ENCODE measurements around the gene NANP. TPM values are rescaled to one million over a fixed set of nuclear protein-coding genes. Genes with fewer than 3 reads are reported as not detected.

NANP gene
- total and polyA plus RNA-seq, 4 donors = 2.4 to 7.3 (median 4.4) TPM

DNA sequence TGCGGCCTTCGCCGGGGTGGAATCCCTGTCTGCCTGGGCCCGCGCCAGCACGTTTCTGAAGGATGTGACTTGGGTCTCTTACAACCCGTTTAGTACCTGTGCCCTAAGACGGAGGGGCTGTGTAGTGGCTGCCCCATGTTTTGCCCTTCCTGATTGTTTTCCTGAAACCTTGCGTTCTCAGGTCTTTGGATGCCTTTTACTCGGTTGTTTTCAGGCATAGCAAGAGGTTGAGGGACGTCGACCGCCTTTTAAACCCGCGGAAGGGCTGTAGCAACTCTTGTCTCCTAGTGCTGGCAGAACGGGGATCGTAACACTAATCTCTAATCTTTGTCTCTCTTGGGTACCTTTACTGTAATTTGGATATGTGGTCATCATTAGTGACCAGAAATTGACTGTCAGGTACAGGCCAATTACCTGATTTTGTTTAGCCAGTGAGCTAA, 706 bp upstream of the NANP start:
- H3K36me3 ChIP-seq (ENCODE audit: control insufficient read depth in 4 of 4, insufficient read depth in 4 of 4, low read length in 4 of 4) = peaks cover 0 to 3% (median 0%) of the 10 kb centered on the region in 4 donors
- WGBS, 2 donors = 37 to 42% methylated on average over 17 of the region's 17 CpGs
- H3K4me3 ChIP-seq = peak overlapping the region; percentile 89
- H3K4me1 ChIP-seq (ENCODE audit: control insufficient read depth in 5 of 5, insufficient read depth in 5 of 5, low read length in 5 of 5) = peaks cover 0 to 9% (median 5%) of the 10 kb centered on the region in 5 donors
- ATAC-seq (ENCODE audit: insufficient read depth, low FRiP score) (no peak), DNase-seq (no peak)
- TF ChIP-seq, protein P1, sequence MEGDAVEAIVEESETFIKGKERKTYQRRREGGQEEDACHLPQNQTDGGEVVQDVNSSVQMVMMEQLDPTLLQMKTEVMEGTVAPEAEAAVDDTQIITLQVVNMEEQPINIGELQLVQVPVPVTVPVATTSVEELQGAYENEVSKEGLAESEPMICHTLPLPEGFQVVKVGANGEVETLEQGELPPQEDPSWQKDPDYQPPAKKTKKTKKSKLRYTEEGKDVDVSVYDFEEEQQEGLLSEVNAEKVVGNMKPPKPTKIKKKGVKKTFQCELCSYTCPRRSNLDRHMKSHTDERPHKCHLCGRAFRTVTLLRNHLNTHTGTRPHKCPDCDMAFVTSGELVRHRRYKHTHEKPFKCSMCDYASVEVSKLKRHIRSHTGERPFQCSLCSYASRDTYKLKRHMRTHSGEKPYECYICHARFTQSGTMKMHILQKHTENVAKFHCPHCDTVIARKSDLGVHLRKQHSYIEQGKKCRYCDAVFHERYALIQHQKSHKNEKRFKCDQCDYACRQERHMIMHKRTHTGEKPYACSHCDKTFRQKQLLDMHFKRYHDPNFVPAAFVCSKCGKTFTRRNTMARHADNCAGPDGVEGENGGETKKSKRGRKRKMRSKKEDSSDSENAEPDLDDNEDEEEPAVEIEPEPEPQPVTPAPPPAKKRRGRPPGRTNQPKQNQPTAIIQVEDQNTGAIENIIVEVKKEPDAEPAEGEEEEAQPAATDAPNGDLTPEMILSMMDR (IDR thresholded peaks at IDR 0.05; ENCODE audit: control extremely low read depth, extremely low read depth) = no peak
- H3K9me3 ChIP-seq (ENCODE audit: control insufficient read depth in 4 of 4, insufficient read depth in 3 of 4, low read length in 3 of 4) = no peaks in the 10 kb centered on the region
- no peaks in the 10 kb centered on the region for H3K27me3 ChIP-seq (ENCODE audit: control insufficient read depth in 3 of 3, insufficient read depth in 3 of 3, low read length in 2 of 3)
- H3K9ac ChIP-seq (ENCODE audit: insufficient read depth in 1 of 2, low read length in 2 of 2) = peak overlapping the region; percentile 87 to 93
- peak overlapping the region; percentile 92 for H3K27ac ChIP-seq (ENCODE audit: low read depth in 1 of 2, low read length in 1 of 2)

DNA sequence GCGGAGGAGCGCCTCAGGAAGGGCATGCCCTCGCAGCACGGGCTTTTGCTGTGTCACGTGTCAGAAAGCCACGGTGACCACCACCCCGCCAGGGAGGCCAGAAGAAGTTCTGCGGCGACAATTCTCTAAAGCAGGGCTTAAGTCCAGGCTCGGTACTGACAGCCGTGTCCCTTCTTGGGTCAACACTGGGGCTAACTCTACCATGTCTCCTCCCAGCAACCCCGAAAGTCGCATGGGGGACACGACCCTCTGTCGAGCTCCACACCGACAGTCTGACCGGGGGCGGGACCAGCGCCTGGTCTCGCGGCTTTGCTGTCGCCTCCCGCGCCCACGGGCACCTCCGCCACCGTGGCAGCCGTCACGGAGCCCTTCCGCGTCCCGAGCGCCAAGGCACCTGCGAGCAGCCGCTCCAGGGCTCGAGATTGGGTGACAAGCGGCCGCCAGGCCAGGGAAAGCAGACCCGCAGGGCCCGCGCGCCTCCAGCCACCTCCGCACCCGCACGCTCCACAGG, 534 bp downstream of the NANP start:
- peak overlapping the region; percentile 71 to 93 for H3K9ac ChIP-seq (ENCODE audit: insufficient read depth in 1 of 2, low read length in 2 of 2)
- H3K27ac ChIP-seq (ENCODE audit: low read depth in 1 of 2, low read length in 1 of 2) = peak overlapping the region; percentile 92
- peaks cover 0 to 3% (median 0%) of the 10 kb centered on the region in 4 donors for H3K36me3 ChIP-seq (ENCODE audit: control insufficient read depth in 4 of 4, insufficient read depth in 4 of 4, low read length in 4 of 4)
- H3K9me3 ChIP-seq (ENCODE audit: control insufficient read depth in 4 of 4, insufficient read depth in 3 of 4, low read length in 3 of 4) = no peaks in the 10 kb centered on the region
- 0 to 1% methylated on average over 41 to 45 of the region's 45 CpGs for WGBS, 2 donors
- ATAC-seq (ENCODE audit: insufficient read depth, low FRiP score) (peak; percentile 5), DNase-seq (peak in 2 of 3 donors; percentile 51 to 53)
- H3K27me3 ChIP-seq (ENCODE audit: control insufficient read depth in 3 of 3, insufficient read depth in 3 of 3, low read length in 2 of 3) = no peaks in the 10 kb centered on the region
- H3K4me1 ChIP-seq (ENCODE audit: control insufficient read depth in 5 of 5, insufficient read depth in 5 of 5, low read length in 5 of 5) = peaks cover 0 to 9% (median 6%) of the 10 kb centered on the region in 5 donors
- H3K4me3 ChIP-seq = peak overlapping the region; percentile 89
- TF ChIP-seq, protein P1 (IDR thresholded peaks at IDR 0.05; ENCODE audit: control extremely low read depth, extremely low read depth) = no peak

DNA sequence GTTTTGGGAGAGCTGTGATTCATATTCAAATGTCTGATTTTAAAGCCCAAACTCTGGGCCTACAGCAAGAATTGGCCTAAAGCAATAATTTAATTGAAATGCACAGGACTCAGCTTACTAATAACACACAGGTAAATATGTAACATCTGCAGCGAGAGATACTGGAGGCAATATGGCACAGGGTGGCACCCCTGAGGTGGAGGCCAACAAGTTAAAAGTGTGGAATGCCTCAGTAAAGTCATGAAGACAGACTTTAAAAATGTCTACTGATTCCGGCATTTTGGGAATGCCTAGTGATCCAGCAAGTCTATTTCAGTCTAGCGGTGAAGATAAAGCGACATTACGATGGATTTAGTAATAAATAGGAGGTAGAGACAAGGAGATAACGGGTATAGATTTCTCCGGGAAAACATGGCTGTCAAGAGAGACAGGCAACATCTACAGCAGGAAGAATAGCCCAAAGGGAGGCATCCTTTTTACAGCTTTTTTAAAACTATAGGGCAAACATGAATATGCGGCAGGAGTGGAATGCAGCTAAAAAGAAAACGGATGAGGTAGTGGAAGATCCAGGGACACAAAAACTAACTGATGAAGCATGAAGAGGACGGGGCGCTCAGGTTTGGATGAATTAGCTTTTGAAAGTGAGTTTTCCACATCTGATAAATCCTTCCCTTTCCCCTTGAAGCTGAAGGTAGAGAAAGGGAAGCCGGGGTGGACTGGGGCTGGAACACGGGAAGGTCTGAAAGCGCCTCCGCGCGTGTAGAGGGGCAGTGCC, 1.2 kb downstream of the NANP start:
- Histone ChIP-seq H3K4me1 (ENCODE audit: control insufficient read depth in 5 of 5, insufficient read depth in 5 of 5, low read length in 5 of 5) (peaks cover 0 to 9% (median 6%) of the 10 kb centered on the region in 5 donors), H3K27ac (ENCODE audit: low read depth in 1 of 2, low read length in 1 of 2) (peak overlapping the region; percentile 92), H3K9me3 (ENCODE audit: control insufficient read depth in 4 of 4, insufficient read depth in 3 of 4, low read length in 3 of 4) (no peaks in the 10 kb centered on the region), H3K4me3 (peak overlapping the region; percentile 89), H3K36me3 (ENCODE audit: control insufficient read depth in 4 of 4, insufficient read depth in 4 of 4, low read length in 4 of 4) (peaks cover 0 to 3% (median 0%) of the 10 kb centered on the region in 4 donors), H3K27me3 (ENCODE audit: control insufficient read depth in 3 of 3, insufficient read depth in 3 of 3, low read length in 2 of 3) (no peaks in the 10 kb centered on the region), H3K9ac (ENCODE audit: insufficient read depth in 1 of 2, low read length in 2 of 2) (peak overlapping the region in 1 of 2 donors; percentile 71)
- DNase-seq (peak in 1 of 3 donors; percentile 40), ATAC-seq (ENCODE audit: insufficient read depth, low FRiP score) (no peak)
- TF ChIP-seq, protein P1 (IDR thresholded peaks at IDR 0.05; ENCODE audit: control extremely low read depth, extremely low read depth) = no peak
- WGBS, 2 donors = 39 to 47% methylated on average over 17 of the region's 17 CpGs
